Non-pigmented ciliary epithelial cell (primary cell): Measurements from ENCODE around the gene NKX6-2.

Experiments
- DNase-seq: peaks from one replicate; pipeline ENCODE4 v3.0.0-alpha.2; 2010; ENCODE audit warnings: low read depth

Gene NKX6-2

DNA sequence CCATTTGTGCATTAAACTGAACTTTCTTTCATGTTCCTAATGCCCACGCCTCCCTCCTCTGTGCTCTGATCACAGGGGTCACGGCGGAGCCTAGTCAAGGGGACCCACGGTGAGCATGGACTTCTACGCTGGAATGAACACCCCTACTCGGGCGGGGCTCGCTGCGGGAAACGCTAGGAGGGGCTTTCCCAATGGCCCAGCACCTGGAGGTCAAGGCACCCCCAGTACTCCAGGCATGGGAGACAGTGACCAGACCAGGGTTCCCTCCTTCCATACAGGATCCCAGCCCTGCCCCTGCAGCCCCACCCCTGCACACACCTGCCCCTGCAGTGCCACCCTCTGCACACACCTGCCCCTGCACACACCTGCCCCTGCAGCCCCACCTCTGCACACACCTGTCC lies 27.1 kb upstream of the NKX6-2 start:
- no peak for DNase-seq

DNA sequence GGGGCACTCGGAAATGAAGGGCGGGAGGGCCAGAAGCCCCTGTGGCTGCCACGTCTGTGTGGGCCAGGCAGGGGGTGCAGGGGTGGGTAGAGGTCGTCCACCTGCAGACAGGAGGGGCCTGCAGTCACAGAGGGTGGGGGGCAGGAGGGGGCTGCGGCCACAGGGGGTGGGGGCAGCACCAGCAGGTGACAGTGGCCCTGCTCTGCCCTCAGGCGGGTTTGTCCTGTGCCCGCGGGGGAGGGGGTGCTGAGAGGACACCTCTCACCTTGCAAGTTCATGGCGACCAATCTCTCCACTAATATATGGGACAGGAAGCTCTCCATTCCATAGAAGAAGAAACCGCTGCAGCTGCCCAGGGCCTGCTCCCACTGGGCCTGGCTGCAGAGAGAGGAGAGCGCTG lies 26.6 kb upstream of the NKX6-2 start:
- DNase-seq: no peak

GRCh38 chr10:132811891-132812481 lies 26.0 kb upstream of the NKX6-2 start:
- no peak for DNase-seq

DNA sequence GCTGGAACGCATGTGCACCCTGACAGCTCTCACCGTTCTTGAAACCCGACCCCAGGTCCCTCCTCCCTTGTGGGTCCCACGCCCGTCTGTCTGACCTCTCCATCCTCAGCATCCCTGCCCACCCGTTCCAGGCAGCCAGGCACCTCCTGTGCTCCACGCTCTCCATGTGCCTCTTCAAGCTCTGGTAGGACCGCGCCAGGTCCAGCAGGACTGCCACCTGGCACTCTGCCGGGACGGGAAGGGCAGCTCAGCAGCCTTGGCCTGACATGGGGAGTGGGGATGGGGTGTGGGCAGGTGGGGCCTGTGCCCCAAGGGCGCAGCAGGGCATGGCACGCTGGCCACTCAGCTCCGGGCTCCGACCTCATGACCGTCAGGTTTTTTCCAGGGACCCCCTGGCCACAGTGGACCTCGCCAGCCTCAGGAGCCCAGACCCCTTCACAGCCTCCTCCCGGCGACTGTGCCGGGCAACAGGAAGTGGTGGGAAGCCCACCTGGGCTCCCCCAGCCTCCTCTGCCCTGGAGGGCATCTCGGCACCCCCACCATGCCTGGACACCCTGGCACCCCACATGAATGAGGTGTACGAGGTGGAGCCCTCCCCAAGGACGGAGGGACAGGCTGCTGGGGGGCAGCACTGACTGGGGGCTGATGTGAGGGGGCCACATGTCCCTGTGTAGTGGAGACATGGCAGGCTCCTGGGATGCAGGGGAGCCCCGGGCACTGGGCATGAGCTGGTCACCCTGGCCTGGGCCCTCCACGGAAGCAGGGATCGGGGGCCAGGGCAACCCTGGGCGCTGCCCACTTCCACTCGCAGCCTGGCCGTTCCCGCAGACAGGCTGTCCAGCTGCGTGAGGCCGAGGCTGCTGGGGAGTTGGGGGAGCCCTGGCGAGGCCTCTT lies 25.1 kb upstream of the NKX6-2 start:
- no peak for DNase-seq

GRCh38 chr10:132810141-132810806 lies 24.3 kb upstream of the NKX6-2 start:
- no peak for DNase-seq

DNA sequence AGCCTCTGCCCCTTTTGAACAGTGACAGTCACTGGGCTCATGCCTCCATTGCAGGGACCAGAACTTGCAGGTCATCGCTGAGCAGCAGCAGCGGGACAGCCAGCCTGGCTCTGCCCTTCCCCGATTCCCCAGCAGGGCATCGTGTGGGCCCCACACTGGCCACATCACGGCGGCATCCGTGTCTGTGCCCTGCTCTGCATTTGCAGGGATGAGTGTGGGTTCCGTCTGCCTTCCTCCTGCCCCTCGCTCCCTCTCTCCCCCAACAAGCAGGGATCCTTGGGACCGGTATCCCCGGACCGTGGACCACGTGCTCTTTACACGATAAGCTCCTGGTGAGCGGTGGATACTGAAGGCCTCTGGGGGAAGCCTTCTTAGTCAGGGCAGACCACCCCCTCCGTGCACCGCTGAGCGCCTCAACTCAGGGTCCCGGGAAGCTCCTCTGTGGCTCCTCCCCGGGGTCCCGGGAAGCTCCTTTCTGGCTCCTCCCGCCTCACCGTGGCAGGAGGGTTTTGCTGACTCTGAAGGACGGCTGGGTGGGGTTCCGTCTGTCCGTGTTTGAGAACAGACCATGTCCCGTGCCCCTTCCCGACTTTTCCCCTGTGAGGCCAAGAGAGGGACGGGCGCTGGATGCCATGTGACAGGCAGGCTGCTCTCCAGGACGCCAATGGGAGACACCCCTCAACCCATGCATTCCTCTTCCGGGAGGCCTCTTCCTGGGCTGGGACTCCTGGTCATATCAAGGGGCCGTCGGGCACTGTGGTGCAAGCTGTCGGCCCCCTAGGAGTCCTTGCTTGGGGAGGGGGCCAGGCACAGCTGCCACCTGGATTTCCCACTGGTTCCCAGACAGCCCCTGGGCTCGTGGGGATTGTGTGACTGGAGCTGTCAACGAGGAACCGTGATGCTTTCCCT lies 23.5 kb upstream of the NKX6-2 start:
- DNase-seq: no peak

- DNase-seq: no peak
Observed at GRCh38 chr10:132808383-132809231, 22.7 kb upstream of the NKX6-2 start.

DNA sequence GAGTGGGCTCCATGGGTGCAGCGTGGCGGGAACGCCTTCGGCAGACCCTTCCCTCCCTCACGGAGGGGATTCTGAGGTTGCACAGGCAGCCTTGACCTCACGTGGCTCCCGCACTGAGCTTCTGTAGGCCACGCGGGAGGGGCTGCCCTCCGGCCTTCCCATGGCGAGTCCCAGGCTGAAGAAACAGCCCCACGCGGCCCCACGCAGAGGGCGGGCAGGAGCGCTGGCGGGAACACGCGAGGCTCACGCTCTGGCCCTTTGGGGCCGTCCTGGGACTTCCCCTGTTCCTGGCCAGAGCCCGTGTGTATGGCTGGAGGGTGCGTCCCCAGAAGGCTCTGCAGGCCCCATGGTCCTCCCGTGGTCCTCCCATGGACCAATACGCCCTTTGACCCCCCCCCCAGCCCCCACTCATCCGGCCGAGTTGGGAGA lies 21.7 kb upstream of the NKX6-2 start:
- DNase-seq: no peak

DNA sequence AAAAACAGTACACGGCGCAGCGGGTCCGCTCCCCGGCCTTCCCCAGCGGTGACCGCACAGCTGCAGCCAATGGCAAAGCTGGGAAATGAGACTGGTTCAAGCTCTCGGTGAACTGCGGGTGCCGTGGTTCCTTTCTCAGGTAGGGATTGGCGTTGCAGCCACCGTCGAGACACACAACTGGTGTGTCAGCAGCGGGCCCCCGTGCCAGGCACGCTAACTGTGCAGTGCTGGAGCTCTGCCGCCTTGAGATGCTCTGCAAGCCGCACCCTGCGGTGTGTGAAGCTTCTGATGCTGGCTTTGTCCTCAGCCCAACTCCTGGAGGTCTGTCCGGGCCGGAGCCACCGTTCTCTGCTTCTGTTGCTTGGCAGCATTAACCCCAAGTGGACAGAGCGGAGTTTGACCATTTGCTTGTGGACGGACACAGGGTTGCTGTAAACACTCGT lies 20.6 kb upstream of the NKX6-2 start:
- DNase-seq: no peak

GRCh38 chr10:132806110-132806509 lies 20.2 kb upstream of the NKX6-2 start:
- no peak for DNase-seq

GRCh38 chr10:132805599-132805998 lies 19.7 kb upstream of the NKX6-2 start:
- no peak for DNase-seq

DNA sequence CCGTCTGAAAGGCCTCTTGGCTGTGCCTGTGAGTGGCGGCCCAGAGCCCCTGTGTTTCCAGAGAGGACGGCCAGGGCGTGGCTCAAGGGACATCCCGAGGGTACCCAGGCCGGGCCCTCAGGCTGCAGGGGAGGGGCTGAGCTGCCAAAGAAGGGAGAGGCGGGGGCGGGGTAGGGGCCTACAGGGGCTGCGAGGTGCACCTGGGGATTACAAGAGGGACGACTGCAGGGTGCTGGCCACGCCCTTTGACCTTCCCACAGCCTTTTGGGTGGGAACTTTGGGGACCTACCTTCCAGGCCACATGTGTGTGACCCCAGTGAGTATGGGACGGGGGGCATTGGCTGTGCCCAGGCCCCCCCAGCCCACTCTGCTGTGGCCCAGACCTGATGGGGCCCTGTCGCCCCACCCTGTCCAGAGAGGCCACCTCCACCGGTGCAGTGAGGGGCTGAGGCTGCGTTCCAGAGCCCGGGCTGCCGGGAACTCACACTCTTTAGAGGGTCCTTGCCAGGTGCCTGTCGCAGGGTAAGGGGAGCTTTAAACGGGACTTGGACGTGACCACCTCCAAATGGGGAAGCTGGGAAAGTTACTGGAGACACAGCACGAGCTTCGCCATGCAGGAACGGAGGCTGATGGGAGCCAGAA lies 19.0 kb upstream of the NKX6-2 start:
- no peak for DNase-seq

- DNase-seq: no peak
Observed at GRCh38 chr10:132804287-132804686, 18.3 kb upstream of the NKX6-2 start.

DNA sequence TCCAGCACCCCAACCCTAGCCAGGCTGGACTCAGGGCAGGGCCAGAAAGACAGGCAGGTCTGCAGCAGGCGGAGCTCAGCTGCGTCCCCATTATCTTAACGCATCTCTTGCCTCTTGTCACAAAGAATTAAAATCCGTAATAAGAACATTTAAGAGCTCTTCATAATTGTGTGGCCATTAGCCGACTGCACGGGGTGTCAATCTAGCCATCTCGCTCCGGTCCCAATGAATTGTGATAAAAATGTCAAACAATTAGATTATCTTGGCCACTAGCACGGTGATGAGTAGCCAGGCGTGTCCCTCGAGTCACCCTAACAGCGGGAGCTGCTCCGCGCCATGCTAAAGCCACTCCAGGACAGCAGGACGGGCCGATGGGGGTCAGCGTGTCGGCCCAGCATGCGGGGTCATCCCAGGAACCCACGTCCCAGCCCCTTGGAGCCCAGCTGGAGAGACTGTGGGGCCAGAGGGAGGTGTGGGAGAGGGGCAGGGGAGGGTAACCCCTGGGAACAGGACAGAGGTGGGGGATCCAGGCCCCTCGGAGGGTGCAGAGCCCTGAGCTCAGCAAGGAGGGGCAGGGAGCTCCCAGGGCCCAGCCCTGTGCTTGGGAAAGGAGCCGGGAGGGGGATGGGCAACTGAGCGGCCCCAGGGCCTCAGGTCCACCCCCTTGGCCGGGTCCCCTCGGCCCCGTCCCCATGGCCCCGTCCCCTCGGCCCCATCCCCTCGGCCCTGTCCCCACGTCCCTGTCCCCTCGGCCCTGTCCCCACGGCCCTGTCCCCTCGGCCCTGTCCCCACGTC lies 17.7 kb upstream of the NKX6-2 start:
- DNase-seq: no peak

GRCh38 chr10:132802694-132803320 lies 16.9 kb upstream of the NKX6-2 start:
- no peak for DNase-seq

- no peak for DNase-seq
Observed at GRCh38 chr10:132802048-132802447, 16.1 kb upstream of the NKX6-2 start.

DNA sequence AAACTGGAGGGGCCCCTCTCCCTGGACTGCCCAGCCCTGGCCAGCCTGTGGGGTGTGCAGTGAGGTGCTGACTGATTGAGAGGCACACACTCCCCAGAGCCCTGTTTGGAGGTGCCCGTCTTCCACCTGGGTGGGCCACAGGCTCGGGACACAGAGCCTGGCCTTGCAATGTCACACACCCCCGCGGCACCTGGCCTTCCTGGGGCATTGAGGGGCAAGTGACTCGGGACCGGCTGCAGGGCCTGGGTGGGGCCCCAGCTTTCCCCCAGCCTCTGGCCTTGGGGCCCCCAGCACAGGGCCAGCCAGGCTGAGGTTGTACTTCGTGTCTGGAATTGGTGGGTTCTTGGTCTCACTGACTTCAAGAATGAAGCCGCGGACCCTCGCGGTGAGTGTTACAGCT lies 13.9 kb upstream of the NKX6-2 start:
- no peak for DNase-seq

DNA sequence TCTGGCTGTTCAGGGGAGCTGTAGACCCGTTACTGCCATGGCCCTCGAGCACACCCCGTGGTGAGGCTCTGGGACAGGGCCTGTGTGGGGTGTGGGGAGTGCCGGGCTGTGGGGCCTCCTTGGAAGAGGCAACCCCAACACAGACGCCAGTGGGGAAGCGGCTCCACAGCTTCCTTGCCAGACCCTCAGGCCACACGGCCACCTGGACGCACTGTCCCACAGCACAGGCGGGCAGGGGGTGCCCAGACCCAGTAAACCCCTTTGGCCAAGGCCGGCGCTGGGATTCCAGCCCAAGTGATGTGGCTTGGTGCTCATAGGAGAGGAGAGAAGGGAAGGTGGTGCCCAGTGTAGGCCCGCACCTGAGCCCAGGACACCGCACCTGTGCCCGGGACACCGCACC lies 12.9 kb upstream of the NKX6-2 start:
- no peak for DNase-seq

- no peak for DNase-seq
Observed at GRCh38 chr10:132798403-132798802, 12.5 kb upstream of the NKX6-2 start.
